Measurements from ENCODE around the gene CPLX4. TPM values are rescaled to one million over a fixed set of nuclear protein-coding genes. Genes with fewer than 3 reads are reported as not detected.

CPLX4 gene
- total RNA-seq, result not detected in 2 replicates

GRCh38 chr18:59318460-59319050, at the start of gene CPLX4:
Gene CPLX4 (minus strand): TSS chr18:59318649. CDS start chr18:59318462, 187 bp downstream.

DNA sequence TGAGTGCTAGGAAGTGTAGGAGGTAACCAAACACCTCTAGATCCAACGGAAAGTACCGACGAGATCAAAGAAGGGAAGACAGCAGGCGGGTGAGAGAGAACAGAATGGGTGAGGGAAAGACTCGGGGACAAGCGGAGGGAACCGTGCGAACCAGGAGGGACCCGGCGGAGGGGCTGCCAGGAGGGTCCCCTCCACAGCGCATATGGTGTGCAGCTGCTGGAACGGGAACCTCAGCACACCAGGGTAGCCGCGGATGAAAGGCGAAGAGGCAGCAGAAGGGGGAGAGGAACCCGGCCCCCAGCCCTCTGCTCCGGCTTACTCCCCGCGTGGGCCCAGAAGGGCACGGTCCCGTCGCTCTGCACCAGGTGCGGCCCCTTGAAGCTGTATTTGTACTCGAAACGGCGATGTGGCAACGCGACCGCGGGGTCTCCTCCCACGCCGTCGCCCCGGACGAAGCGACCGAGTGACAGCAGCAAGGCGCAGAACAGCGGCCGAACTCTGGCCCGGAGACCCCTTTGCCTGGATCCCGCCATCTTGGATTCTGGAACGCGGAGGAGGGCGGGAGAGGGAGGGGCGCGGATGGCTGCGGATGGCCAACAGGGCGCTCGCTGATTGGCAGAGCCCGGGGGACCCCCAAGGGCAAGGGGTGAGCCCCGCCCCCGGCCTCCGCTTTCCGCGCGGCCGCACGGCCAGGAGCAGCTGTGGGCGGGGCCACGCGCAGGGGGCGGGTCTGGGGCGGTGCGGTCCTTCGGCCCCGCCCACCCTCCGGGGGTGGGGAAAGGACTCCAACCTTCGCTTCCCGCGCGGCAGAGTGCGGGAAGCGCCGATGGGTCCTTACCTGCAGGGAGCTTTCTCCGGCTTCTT, 40.5 kb upstream of the CPLX4 start, which contains the start of gene LMAN1:
TSS of gene LMAN1 (minus strand) at position 554 of the 864 bp plus-strand sequence. CDS start at position 533, 21 bp downstream.

DNA sequence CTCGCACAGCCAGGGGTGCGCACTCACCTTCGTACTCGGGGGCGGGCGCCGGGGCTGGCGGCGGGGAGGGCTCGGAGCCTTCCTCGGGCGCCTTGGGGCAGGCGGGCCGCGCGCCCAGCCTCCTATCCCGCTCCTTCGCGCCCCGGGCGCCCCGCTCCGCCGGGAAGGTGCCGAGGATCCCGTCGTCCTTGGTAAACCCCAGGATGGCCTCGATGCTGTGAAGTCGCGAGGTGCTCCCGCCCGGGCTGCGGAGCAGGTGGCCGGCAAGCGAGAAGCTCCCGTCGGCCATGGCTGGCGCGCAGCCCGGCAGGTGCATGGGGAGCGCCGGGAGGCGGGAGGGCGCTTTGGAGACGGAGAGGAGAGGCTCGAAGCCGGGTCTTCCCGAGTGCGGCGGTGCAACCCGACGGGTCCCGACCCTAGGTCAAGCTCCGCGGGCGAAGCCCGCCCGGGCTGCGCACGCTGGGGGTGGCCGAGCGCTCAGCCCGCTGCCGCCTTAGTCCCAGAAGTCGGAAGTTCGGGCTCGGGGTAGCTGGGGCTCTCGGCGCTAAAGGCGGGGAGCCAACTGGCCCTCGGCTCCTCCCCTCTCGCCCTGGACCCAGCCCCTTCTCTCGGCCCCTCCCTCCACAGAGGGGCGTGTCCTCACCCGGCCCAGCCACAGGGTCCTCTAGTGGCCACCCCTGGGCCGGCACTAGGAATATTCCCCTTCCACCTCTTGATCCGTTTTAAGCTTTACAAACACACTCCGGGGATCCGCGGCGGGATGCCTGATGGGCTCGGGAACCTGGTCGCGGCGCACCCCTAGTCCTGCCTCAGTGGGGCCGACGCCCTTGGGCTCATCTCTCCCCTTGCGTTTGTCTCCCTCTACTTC, 45.3 kb downstream of the CPLX4 start, which contains the start of gene RAX:
TSS of gene RAX (minus strand) at position 564 of the 868 bp plus-strand sequence. CDS start at position 316, 248 bp downstream.

Other genes with a start within 250 kb of the CPLX4 start
- gene SEC11C, start 178.8 kb downstream of the CPLX4 start, total RNA-seq, result 33.4 and 40.2 TPM in 2 replicates
- gene GRP, start 98.5 kb downstream of the CPLX4 start, total RNA-seq, result not detected in 2 replicates
- not detected in 2 replicates for gene RAX, start 45.2 kb downstream of the CPLX4 start, total RNA-seq
- 101 and 109 TPM in 2 replicates for gene LMAN1, start 40.6 kb upstream of the CPLX4 start, total RNA-seq

Measured in mammary microvascular endothelial cell (primary cell).